HG02798 (cell line): ENCODE measurements around the gene CDKN1A.

Experiments used
- ATAC-seq: cut with Tn5 transposase; IDR thresholded peaks from one replicate; pipeline ENCODE4 v1.9.1; 2021; ENCODE audit warnings: mild to moderate bottlenecking; ENCODE audit not compliant: unreplicated experiment, poor library complexity

The CDKN1A gene

DNA sequence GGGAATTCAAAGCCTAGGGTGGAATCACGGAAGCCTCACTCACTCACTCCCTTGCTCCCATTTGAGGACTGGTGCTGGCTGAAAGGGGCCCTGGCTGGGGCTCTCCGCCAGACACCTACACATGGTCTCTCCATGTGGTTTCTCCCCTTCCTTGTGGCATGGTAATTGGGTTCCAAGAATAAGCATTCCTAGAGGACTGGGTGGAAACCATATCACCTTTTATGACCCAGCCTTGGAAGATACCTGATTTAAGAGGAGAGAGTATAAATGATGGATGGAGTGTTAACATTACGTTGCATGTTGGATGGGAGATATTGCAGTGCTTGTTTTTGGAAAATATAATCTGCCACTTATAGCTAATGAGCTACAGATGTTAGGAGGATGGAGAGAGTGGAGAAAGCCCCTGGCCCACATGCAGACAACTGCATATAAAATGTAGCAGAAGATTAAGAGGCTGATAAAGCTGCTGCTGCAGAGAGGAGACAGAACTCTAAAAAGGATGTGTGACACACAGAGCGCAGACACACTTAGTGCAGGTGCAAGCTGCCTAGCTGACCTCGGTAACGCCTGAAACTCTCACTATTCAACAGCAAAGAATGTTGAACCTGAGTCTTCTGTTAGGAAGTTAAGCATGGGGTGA is 23.3 kb upstream of the CDKN1A start:
- no peak for ATAC-seq

DNA sequence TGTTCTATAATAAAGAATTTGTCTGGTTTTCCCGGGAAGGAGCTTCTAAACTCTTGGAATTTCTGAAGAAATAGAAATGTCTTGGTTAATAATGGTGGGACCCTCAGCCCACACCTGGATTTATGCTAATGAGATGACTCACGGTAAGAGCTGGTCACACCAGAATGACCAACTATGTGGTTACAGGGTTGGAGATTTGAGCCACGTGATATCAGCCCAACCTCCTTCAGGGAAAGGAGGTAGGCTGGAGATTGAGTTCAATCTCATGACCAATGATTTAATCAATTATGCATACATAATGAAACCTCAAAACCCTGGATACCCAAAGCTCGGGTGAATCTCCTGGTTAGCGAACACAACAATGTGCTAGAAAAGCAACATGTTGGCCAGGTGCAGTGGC is 22.1 kb upstream of the CDKN1A start:
- ATAC-seq = no peak

DNA sequence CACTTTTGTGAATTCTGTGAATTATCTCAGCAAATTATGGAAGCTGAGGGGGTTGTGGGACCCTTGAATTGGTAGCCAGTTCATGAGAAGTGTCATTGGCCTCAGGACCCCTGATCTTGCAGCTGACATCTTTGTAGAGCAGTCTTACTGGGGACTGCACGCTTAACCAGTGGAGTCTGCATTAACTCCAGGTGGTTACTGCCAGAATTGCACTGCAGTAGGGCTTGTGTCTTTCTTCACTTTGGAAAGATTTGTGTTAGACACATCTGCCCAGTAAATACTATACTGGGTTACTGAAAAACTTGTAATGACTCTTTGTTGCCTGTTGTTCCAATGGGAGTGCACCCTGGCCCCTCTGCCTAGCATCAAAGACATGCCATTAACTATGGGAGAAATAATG is 21.2 kb upstream of the CDKN1A start:
- no peak for ATAC-seq

DNA sequence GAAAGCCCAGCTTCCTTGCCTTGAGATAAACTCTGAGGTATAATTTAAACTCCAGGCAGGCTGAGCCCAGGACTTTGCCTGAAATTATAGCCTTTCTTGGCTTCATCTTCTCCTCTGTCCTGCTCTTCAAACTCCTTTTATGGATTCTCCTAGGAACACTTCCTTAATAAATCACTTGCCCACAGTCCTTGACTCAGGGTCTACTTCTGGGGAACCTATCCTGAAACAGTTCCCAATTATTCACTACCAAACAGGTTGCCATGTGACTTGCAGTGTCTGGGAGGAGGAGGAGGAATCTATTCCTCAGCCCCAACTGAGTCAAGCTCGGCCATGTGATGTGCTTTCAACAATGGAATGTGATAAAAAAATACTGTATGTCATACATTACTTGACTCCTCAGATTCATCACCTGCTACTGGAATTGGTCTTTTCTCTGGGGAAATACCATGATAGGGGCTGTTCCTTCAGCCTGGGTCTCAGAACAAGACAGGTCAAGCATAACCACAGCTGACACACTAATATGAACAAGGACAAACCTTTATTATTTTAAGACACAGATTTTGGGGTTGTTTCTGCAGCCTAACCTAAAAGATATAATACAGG is 20.5 kb upstream of the CDKN1A start:
- no peak for ATAC-seq

DNA sequence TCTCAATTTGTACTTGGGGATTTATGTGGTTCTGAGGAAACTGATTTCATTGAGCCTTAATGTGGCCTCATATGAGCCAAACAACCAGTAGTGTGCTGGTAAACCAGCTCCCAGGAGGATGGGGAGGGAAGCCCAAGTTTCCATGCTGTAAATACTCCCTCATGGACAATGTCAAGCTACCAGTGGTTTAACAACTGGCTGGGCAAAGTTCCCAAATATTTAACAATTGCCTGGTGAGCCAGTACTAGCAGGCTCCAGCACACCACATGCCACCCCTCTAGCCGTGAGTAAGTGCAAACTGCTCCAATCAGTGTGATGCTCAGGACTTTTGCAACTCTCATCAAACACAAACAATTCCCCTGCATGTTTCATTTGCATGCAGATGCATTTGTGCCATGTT is 19.2 kb upstream of the CDKN1A start:
- ATAC-seq = no peak

DNA sequence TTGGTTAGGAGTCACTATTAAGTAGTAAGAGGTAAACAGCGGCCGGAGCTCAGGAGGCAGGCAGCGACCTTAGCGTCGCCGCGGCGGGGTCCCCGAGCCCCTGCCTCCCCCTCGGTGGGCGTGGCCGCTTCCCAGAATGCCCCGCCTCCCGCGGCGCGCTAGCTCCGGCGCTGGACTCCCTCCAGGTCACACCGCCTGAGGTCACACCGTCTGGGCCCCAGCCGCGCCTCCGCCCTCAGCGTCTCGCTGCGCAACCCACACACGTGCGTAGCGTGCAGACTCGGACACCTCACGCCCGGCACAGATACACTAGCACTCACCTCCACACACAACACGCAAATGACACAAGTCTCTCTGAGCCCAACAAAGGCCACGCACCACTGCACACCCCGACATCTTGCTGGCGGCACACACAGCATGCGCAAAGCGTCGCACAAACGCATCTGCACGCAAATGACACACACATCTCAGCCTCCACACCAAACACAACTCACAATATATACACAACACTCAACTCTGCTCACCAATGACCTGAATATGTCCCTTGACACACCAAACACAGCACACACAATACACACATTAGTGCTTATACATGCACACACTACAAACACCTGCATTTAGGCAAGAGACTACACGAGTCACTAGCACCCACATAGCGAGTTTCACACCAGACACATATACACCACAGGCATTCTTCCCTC is 17.6 kb upstream of the CDKN1A start:
- no peak for ATAC-seq

DNA sequence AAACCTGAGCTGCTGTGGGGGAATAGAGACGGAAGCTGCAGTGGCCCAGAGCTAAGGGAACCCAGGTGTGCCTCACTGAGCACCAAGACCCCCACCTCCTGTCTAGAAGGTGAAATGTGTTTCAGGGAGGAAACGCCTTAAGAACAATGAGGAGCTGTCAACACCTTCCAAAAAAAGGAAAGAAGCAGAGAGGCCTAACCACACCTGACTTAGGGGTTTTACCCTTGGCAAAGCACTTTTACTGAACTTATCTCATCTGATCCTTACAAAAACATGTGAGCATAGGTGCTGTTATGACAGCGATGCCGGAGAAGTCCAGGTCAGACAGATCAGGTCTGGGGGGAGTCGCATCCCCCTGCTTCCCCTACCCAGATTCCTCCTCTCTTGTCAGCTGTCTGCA is 16.1 kb upstream of the CDKN1A start:
- ATAC-seq = no peak

DNA sequence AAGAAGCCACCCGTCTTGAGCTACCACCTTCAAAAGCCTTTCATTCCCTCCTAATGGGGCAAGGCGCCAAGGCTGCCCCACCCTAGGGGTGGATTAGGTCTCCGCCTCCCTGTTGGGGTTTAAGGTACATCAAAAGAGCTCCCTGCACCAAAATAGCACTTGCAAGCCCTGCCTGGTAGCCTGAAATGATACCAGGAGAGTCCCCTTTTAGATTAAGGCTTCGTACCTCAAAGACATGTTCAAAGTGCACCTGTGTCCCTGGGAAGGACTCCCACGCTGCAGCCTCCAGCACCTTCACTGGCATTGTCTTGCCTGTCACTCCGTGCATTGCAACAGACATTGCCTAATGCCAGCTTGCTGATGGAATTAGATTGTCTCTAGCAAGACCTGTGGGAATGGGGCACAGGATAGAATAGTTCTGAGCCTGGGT is 15.7 kb upstream of the CDKN1A start:
- ATAC-seq = no peak

DNA sequence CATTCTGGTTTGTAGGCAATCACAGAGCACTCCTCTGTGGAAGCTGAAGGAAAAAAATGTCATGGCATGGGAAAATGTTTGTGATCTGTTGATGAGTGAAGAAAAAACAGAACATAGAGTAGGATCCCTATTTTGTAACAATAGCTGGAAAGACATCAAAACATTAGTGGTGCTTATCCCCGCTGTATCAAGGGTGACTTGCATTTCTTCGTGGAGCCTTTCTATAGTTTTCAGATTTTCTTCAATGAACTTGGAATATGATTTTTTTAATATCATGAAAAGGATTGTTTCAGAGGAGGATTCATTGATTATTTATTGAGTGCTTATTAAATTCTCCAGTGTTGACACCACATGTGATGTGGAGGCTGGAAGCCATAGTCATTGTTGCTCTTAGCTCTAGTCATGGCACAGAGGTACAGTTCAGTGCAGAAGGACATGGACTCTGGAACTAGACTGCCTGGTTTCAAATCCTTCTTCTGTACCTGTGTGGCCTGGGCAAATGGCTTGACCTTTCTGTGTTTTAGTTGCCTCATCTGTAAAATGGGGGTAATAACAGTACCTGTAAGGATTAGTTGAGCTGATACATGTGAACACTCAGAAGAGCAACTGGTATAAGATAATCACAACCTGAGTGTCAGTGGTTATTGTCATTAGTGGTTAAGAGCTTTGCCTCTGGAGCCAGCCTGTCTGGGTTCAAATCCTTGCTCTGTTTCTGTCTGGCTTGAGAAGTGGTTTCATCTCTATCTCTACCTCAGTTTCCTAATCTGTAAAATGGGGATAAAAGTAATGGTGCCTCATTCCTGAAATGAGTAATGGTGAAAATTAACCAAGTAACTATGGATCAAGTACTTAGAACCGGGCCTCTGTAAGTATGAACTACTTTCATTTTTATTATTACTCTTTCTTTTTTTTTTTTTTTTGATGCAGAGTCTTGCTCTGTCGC is 14.7 kb upstream of the CDKN1A start:
- ATAC-seq = no peak

DNA sequence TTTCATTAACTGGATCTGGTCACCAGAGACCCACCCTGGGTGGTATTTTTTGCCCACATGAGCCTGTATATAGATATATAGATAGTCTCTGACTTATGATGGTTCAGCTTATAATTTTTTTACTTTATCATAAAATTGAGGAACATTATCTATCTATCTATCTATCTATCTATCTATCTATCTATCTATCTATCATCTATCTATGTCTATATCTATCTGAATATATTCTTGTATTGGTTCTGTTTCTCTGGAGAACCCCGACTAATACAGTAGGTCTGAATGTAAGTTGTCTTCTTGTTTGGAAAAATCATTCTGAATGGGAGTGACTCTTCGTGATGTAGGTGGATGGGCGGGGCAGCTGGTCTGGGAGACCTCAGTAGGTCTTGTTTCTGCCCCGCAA is 13.3 kb upstream of the CDKN1A start:
- no peak for ATAC-seq

DNA sequence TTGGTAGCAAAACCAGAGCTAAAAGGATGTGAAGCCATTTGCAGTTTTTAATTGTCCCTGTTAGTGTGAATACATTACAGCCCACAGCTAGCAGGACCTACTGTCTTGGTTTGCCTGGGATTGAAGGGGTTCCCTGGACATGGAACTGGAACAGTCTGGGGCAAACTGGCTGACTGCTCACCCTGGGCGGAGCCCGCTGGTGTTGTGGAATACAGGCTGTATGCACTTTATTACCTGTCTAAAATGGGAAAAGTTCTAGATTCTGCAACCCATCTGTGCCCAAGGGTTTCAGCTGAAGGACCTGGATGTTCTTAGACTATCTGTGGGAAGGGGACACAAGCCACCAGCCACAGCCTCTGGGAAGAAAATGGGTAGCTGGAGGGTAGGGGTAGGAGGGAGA is 12.2 kb upstream of the CDKN1A start:
- ATAC-seq = no peak

DNA sequence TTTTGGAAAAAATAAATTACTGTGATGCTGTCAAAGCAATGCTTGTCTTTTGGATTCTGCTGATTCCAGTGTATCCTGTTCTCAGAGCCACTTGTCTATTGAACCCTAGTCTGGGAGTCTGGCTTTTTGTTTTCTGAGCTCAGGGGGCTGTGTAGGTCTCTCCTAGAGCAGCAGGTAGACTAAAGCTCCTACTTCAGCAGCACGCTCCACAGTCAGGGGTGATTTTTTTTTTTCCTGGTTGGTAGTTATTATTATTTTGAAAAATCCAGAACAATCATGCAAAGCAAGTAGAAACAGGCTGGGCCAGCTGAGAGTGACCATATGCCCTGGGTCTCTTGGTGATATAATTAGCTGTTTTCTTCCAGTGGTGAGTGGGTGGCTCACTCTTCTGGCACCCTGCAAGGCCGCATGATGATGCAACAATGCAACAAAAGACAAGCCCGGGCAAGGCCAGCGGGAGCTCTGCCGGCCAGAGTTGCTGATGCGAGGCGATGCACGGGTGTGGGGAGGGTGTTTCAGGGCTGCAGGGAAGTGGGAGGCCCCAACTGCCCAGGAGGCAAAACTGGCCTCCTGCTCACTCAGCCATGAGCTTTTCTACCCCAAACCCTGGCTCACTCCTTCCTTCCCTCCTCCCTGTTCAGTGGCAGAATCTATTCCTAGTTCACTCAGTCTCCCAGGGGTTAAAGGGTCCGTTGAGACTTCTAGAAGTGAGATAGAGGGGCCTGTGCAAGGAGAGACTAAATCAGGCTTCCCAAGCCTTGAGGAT is 11.5 kb upstream of the CDKN1A start:
- peak; percentile 88 for ATAC-seq

DNA sequence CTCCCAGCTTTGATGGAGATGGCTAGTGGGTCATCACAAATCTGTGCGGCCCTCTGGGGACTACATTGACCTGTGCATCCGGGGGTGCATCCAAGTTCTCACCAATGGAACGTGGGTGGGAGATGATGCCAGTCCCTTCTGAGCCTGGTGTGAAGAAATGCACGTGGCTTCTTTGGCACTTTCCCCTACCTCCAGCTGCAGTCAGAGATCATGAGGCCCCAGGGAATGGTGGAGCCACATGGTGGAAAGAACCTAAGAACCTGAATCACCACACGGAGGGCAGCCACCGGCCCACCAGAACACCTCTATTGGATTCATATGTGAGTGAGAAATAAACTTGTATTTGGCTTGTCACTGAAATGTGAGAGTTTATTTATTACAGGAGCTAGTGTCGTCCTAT is 9.9 kb upstream of the CDKN1A start:
- no peak for ATAC-seq

DNA sequence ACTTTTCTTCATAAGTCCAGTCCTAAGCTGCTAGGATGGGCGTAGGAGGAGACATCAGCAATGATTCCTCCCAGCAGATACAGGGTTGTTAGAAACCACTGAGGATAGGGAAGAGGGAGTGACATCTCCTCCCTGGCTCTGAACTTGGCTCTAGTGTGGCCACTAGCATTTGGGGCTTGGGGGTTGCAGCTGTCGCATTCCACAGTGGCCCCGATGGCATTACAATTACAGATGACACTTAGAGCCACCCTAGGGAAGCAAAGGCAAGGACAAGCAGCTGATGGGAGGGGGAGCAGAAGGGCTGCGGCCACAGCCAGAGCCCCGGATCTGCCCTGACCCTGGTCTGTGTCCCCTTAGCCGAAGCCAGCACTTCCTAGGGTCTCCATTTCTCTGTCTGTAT is 9.5 kb upstream of the CDKN1A start:
- no peak for ATAC-seq

DNA sequence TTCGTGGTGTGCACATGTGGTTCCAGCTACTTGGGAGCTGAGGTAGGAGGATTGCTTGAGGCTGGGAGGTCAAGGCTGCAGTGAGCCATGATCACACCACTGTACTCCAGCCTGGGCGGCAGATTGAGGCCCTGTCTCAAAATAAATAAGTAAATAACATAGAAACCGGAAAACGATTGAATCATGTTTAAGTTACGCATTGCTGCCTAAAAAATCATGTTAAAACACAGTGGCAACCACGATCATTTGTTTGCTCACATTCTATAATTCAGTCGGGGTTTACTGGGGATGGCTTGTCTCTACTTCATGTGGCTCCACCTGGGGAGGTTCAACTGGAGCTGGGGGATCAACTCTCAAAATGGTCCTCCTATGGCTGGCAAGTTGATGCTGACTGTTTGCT is 8.2 kb upstream of the CDKN1A start:
- no peak for ATAC-seq

DNA sequence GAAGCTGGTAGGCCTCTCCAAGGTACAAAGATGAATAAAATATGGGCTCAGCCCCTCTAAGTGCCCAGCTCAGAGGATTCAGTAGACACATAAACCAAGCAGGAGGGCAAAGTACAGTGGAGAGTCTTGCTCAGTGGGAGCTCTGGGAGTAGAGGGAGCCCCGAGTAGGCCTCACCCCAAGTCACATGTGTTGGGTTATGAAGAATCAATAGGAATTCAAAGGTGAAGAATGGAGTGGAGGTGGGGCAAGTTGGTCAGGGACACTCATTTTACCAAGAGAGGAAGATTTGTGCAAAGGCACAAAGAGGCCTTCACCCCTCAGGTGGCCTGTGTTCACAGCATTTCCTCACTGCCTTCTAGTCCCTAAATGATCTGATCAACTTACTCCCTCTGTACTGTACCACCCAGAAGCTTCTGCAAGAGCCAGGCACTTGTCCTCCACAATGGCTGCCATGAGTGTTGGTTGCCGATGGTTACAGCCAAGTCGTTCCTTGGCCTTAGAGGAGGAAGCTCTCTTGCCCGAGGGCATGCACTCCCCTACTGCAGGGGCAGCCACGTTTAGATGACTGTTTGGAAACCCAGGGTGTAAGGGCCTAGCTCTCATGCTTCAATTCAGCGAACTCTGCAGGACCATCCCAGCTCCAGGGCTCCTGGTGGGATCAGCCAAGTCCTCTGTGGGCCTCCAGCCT is 6.7 kb upstream of the CDKN1A start:
- ATAC-seq = no peak

DNA sequence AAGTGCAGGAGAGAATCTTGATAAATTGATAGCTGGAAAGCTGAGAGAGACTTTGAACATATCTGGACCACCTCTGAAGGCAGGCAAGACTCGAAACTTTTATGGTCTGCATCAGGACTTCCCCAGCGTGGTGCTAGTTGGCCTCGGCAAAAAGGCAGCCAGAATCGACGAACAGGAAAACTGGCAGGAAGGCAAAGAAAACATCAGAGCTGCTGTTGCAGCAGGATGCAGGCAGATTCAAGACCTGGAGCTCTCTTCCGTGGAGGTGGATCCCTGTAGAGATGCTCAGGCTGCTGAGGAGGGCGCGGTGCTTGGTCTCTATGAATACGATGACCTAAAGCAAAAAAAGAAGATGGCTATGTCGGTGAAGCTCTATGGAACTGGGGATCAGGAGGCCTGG is 4.6 kb upstream of the CDKN1A start:
- no peak for ATAC-seq

DNA sequence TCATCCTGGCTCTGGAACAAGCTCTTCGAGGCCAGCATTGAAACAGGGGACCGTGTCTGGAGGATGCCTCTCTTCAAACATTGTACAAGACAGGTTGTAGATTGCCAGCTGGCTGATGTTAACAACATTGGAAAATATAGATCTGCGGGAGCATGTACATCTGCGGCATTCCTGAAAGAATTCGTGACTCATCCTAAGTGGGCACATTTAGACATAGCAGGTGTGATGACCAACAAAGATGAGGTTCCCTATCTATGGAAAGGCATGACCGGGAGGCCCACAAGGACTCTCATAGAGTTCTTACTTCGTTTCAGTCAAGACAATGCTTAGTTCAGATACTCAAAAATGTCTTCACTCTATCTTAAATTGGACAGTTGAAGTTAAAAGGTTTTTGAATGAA is 3.6 kb upstream of the CDKN1A start:
- no peak for ATAC-seq
